Stomach (tissue), 9 donors: ENCODE results near the gene EMP1. TPM values are rescaled to one million over a fixed set of nuclear protein-coding genes. Genes with fewer than 3 reads are reported as not detected.
A peak's percentile ranks its signal among the peaks of the same experiment; 100 is the strongest.
"Not testable (repeated sequence)": the region's sequence is repeated elsewhere in the genome, so short reads cannot be mapped to it uniquely, and the experiment has no call there.

Experiments
- DNase-seq, 2 donors: peaks; one replicate each; pipeline versions ENCODE4 v3.0.0 to v3.0.0-alpha.2; 2013 to 2019
- H3K27ac ChIP-seq, 5 donors: fragments of 200-600 bp in 4 of 5; sonication (generic) in 4 of 5; one replicate each; pipeline ENCODE4 v1.5.1; 2013 to 2019; ENCODE audit warnings: mild to moderate bottlenecking in 1 of 5, moderate library complexity in 1 of 5
- H3K27me3 ChIP-seq, 3 donors: fragments of 200-600 bp; sonication (generic); one replicate each; pipeline ENCODE4 v1.5.1; 2017 to 2019; ENCODE audit warnings: mixed run types in 1 of 3
- H3K36me3 ChIP-seq, 4 donors: fragments of 200-600 bp; sonication (generic); 1 replicate in 3 of 4; 2 replicates in 1 of 4; pipeline ENCODE4 v1.5.1; 2016 to 2019
- H3K4me1 ChIP-seq, 4 donors: fragments of 200-600 bp; sonication (generic); one replicate each; pipeline ENCODE4 v1.5.1; 2016 to 2019
- H3K4me3 ChIP-seq, 4 donors: fragments of 200-600 bp; sonication (generic) in 3 of 4; one replicate each; pipeline ENCODE4 v1.5.1; 2016 to 2019; ENCODE audit warnings: mild to moderate bottlenecking in 1 of 4
- H3K9me3 ChIP-seq, 4 donors: fragments of 200-600 bp; sonication (generic); one replicate each; pipeline ENCODE4 v1.5.1; 2016 to 2019
- EP300 ChIP-seq: sonication (generic); formaldehyde crosslinking; IDR thresholded peaks from one replicate; pipeline ENCODE4 v1.6.1; 2017; ENCODE audit warnings: antibody characterized with exemption
- POLR2A ChIP-seq, 4 donors: fragments of 450-650 bp; IDR thresholded peaks; one replicate each; pipeline ENCODE4 v1.6.1; 2016; ENCODE audit warnings: antibody characterized with exemption in 4 of 4, control low read depth in 2 of 4, mild to moderate bottlenecking in 1 of 4, moderate library complexity in 1 of 4
- POLR2AphosphoS5 ChIP-seq, 3 donors: sonication (generic); formaldehyde crosslinking; IDR thresholded peaks; one replicate each; pipeline ENCODE4 v1.6.1; 2016; ENCODE audit warnings: antibody characterized with exemption in 3 of 3
- WGBS, 5 donors: extraction: QIAGEN DNeasy Blood & Tissue Kit in 3 of 5; methylation state at CpG; one replicate each; pipeline versions ENCODE4 v1.1.5 to v1.1.7; 2013 to 2018; 5-methylcytosine and 5-hydroxymethylcytosine counted together
- intact Hi-C: fragments of 100-400 bp; cut with DNase I; formaldehyde crosslinking; loops from one replicate; pipeline ENCODE4 v1.15.1; 2023; ENCODE audit warnings: low total_unique reads
- polyA plus RNA-seq, 3 donors: library from polyadenylated mRNA; stranded (reverse); fragments of 200-250 nt; gene quantifications; one replicate each; pipeline ENCODE4 v1.2.3, GENCODE V29; 2013
- total RNA-seq, 5 donors: library from RNA; depleted of rRNA; stranded (reverse); fragments of >200 nt; gene quantifications; one replicate each; pipeline versions ENCODE4 v1.1.0 to v1.2.3, GENCODE V29; 2014 to 2016
- TF ChIP-seq, protein P1 (sequence below), 7 experiments: fragments of 450-650 bp in 4 of 7; fragments of 200-600 bp in 3 of 7; sonication (generic) in 3 of 7; IDR thresholded peaks; one replicate each; pipeline ENCODE4 v1.5.1; 2016 to 2019; ENCODE audit warnings: antibody characterized with exemption in 7 of 7, control low read depth in 2 of 7, mild to moderate bottlenecking in 1 of 7
- donor health status: healthy with polysubstance abuse.
- donor health status: Bipolar disorder and iron deficiency.
- donor health status: healthy.

EMP1 gene
- total and polyA plus RNA-seq, 8 donors, result 6.2 to 209 (median 21.8) TPM

DNA sequence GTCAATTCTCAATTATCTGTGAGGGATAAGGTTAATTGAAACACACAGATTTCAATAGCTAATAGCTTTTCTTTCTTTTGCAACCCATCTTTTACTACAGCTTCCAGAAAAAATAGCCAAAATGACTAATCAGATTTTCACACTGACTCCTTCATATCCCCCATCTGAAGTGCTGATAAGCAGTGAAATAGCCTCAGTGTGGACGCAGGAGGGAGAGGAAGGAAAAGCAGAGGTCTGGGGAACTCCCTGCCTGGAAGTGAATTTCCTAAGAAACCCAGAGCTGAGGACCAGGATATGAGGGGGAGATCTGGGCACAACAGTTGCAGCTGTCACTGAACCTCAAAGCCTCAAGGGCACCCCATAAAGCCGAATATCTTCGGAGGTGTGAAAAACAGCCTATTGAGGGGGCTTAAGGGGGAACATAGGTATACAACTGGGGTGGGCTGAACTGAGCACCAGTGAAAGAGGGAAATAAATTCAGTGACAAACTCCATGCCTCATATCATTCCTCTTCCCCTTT is 60.9 kb downstream of the EMP1 start:
- intact Hi-C loops, result no loop called here
- H3K4me3 ChIP-seq, result no peak overlapping the region
- no peaks in the 10 kb centered on the region for H3K27me3 ChIP-seq
- WGBS, 5 donors, result 56 to 81% (median 62%) methylated on average over 3 of the region's 3 CpGs
- no peak overlapping the region for H3K27ac ChIP-seq
- DNase-seq, result no peak
- no peaks in the 10 kb centered on the region for H3K36me3 ChIP-seq
- H3K4me1 ChIP-seq, result peaks cover 0 to 16% (median 8%) of the 10 kb centered on the region in 4 donors
- TF ChIP-seq POLR2A (IDR thresholded peaks at IDR 0.05), result no peak
- no peak for TF ChIP-seq POLR2AphosphoS5 (IDR thresholded peaks at IDR 0.05)
- TF ChIP-seq, protein P1, sequence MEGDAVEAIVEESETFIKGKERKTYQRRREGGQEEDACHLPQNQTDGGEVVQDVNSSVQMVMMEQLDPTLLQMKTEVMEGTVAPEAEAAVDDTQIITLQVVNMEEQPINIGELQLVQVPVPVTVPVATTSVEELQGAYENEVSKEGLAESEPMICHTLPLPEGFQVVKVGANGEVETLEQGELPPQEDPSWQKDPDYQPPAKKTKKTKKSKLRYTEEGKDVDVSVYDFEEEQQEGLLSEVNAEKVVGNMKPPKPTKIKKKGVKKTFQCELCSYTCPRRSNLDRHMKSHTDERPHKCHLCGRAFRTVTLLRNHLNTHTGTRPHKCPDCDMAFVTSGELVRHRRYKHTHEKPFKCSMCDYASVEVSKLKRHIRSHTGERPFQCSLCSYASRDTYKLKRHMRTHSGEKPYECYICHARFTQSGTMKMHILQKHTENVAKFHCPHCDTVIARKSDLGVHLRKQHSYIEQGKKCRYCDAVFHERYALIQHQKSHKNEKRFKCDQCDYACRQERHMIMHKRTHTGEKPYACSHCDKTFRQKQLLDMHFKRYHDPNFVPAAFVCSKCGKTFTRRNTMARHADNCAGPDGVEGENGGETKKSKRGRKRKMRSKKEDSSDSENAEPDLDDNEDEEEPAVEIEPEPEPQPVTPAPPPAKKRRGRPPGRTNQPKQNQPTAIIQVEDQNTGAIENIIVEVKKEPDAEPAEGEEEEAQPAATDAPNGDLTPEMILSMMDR (IDR thresholded peaks at IDR 0.05), result no peak
- no peak for TF ChIP-seq EP300
- H3K9me3 ChIP-seq, result no peaks in the 10 kb centered on the region

- WGBS, 5 donors, result 57 to 80% (median 71%) methylated on average over 3 of the region's 3 CpGs
- H3K36me3 ChIP-seq, result no peaks in the 10 kb centered on the region
- no peaks in the 10 kb centered on the region for H3K27me3 ChIP-seq
- peaks cover 0 to 16% (median 8%) of the 10 kb centered on the region in 4 donors for H3K4me1 ChIP-seq
- DNase-seq, result peak in 1 of 2 donors; percentile 69
- TF ChIP-seq EP300 (no peak), POLR2A (IDR thresholded peaks at IDR 0.05) (no peak), POLR2AphosphoS5 (IDR thresholded peaks at IDR 0.05) (no peak)
- TF ChIP-seq, protein P1 (IDR thresholded peaks at IDR 0.05), result no peak
- intact Hi-C loops, result no loop called here
- no peak overlapping the region for H3K4me3 ChIP-seq
- no peak overlapping the region for H3K27ac ChIP-seq
- no peaks in the 10 kb centered on the region for H3K9me3 ChIP-seq
Observed at GRCh38 chr12:13258197-13258596, 61.7 kb downstream of the EMP1 start.

GRCh38 chr12:13258717-13259119 is 62.2 kb downstream of the EMP1 start:
- intact Hi-C loops, result no loop called here
- Histone ChIP-seq H3K4me3 (no peak overlapping the region), H3K27me3 (no peaks in the 10 kb centered on the region), H3K27ac (no peak overlapping the region), H3K36me3 (no peaks in the 10 kb centered on the region), H3K9me3 (no peaks in the 10 kb centered on the region), H3K4me1 (peaks cover 0 to 16% (median 8%) of the 10 kb centered on the region in 4 donors)
- no peak for DNase-seq
- no peak for TF ChIP-seq POLR2A (IDR thresholded peaks at IDR 0.05)
- TF ChIP-seq POLR2AphosphoS5 (IDR thresholded peaks at IDR 0.05), result no peak
- TF ChIP-seq, protein P1 (IDR thresholded peaks at IDR 0.05), result no peak
- no peak for TF ChIP-seq EP300
- 30 to 57% (median 40%) methylated on average over 3 of the region's 3 CpGs for WGBS, 5 donors

GRCh38 chr12:13259625-13260024 is 63.1 kb downstream of the EMP1 start:
- H3K27me3 ChIP-seq, H3K27ac ChIP-seq, H3K4me3 ChIP-seq, intact Hi-C loops, DNase-seq, H3K36me3 ChIP-seq, H3K9me3 ChIP-seq: not testable (repeated sequence)
- H3K4me1 ChIP-seq, result peaks cover 0 to 16% (median 8%) of the 10 kb centered on the region in 4 donors
- WGBS, 5 donors, result 90 to 95% (median 92%) methylated on average over 6 to 7 of the region's 7 CpGs

DNA sequence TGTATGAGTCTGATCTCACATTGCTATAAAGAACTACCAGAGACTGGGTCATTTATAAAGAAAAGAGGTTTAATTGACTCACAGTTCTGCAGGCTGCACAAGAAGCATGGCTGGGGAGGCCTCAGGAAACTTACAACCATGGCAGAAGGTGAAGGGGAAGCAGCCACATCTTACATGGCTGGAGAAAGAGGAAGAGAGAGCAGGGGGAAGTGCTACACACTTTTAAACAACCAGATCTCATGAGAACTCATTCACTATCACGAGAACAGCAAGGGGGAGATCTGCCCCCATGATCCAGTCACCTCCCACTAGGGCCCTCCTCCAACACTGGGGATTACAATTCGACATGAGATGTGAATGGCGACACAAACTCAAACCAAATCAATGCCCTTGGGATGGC is 71.3 kb downstream of the EMP1 start:
- H3K4me1 ChIP-seq, H3K27ac ChIP-seq, H3K27me3 ChIP-seq, intact Hi-C loops, H3K9me3 ChIP-seq, H3K36me3 ChIP-seq, H3K4me3 ChIP-seq, DNase-seq: not testable (repeated sequence)
- WGBS, 5 donors, result 79 to 84% (median 81%) methylated on average over 3 of the region's 3 CpGs
